GM18520 (cell line): ENCODE measurements around the gene ALG1.
A peak's percentile ranks its signal among the peaks of the same experiment; 100 is the strongest.
"Not testable (repeated sequence)": the region's sequence is repeated elsewhere in the genome, so short reads cannot be mapped to it uniquely, and the experiment has no call there.

Experiments used
- ATAC-seq: cut with Tn5 transposase; IDR thresholded peaks from one replicate; pipeline ENCODE4 v1.9.1; 2021; ENCODE audit not compliant: unreplicated experiment

Gene ALG1

GRCh38 chr16:5097061-5097469 is 25.4 kb downstream of the ALG1 start:
- not testable (repeated sequence) for ATAC-seq

DNA sequence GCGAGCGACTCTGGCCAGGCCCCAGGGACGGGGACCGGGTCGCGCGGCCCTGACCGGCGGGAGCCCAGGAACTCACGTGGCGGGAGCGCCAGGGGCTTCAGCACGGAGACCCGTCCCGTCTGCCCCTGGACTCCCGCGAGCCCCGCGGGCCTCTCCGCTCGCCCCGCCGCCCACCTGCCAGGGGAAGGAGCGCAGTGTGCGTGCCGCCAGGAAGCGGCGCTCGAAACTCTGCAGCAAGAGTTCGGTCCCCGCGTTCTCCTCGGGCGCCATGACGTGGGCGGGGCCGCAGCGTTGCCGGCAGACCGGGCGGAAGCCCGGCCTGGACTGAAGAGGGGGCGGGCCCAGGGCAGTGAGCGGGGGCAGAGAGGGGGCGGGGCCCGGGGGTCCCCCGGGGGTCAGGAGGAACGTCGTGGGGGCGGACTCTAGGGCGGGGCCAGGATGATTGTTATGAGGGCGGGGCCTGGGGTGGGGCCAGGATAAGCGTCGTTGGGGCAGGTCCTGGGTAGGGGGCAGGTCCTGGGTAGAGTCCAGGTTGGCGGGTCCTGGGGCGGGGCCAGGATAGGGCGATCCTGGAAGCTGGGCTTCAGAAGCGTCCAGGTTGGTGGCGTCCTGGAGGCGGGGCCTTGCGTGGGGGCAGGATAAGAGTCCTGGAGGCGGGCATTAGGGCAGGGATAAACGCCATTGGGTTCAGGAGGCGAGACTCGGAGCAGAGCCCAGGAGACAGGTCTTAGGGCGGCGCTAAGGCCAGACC is 26.0 kb downstream of the ALG1 start, which contains the start of gene EEF2KMT:
Gene EEF2KMT (minus strand): TSS at position 326 of the 751 bp plus-strand sequence. CDS start 56 bp downstream, at position 270.
- ATAC-seq, result peak; percentile 79

GRCh38 chr16:5098221-5099159 is 26.8 kb downstream of the ALG1 start:
- ATAC-seq, result not testable (repeated sequence)

DNA sequence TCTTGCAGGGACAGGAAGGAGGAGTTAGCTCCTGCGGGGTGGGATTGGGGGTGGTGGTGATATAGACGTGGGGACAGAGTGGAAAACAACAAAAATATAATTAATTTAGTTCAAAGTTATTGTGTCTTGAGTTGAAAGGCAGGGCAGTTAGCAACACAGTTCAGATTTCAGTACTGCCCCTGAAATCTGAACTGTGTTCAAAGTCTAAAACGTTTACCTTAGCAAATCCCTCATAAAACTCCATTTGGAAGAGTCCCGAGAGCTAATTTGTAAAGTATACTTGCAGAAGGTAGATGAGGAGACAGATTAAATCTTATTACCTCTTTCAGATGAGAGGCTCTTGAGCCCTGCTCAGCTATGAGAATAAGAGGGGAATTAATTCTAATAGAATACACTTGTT is 27.5 kb downstream of the ALG1 start:
- not testable (repeated sequence) for ATAC-seq

DNA sequence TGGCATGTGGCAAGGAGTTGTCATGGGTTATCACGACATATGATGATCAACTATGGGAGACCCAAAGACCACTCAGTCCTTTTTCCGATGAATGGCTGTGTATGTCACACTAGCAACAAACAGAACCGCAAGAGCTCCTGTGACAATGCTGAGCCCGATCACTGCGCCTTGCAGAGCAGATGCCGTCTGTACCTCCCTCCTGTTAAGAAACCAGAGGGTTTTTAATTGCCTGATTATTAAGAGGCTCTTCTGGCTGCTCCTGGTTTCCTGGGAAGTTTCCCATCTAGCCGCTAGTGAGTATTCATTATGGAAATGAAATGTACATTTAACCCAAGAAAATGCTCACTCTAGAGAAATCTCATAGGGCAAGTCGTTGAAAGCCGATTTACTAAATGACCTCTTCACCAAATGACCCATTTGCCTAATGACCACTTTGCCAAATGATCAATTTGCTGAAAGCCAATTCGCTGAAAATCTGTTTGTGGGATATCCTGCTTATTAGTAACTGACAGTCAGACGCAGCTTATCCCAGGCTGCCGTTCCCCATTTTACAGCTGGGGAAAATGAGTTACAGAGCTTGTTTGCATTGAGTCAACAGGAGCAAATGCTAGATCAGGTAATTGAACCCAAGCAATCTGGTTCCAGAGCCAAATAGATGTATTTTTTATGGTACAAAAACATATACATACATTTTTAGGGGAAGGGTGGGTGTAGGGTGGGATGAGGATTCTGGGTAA is 31.8 kb downstream of the ALG1 start:
- ATAC-seq, result not testable (repeated sequence)

- ATAC-seq, result not testable (repeated sequence)
Measured at GRCh38 chr16:5105039-5105438, 33.4 kb downstream of the ALG1 start.

GRCh38 chr16:5108505-5109158 is 37.0 kb downstream of the ALG1 start:
- no peak for ATAC-seq

GRCh38 chr16:5110933-5111332 is 39.3 kb downstream of the ALG1 start:
- not testable (repeated sequence) for ATAC-seq

- not testable (repeated sequence) for ATAC-seq
Measured at GRCh38 chr16:5116780-5117295, 45.2 kb downstream of the ALG1 start.

- ATAC-seq, result not testable (repeated sequence)
Measured at GRCh38 chr16:5117300-5118087, 45.9 kb downstream of the ALG1 start.

- ATAC-seq, result not testable (repeated sequence)
Measured at GRCh38 chr16:5131467-5132004, 59.9 kb downstream of the ALG1 start.

DNA sequence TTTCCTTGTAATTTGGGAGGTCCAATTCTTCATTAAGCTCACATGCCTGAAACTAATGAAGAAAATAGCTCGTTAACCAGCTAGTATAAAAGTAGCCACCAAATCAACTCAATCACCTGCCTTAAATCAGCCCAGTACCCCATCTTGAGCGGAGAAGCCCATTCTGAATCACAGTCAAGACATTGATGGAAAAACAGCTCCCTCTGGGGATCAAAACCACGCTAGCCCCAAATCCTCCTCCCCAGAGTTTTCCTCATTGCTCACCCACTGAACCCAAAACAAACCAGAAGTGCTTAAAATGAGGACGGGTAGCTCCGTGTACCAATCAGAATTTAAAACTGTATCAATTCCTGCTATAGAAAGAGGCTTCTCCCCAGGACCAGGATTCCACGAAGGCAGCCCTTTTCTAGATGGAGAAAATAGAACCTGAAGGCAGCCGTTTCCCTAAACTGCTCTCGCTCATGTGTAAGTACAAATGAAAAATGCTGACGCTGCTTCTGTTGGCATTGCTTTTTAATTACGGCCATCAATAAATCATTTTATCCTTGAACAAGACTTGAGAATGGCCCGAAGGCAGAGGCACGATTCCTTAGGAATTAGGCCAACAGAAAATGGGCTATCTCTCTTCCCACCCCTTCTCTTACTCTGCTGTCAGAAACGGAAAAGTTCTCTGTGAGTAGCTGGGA is 61.4 kb downstream of the ALG1 start:
- ATAC-seq, result not testable (repeated sequence)

DNA sequence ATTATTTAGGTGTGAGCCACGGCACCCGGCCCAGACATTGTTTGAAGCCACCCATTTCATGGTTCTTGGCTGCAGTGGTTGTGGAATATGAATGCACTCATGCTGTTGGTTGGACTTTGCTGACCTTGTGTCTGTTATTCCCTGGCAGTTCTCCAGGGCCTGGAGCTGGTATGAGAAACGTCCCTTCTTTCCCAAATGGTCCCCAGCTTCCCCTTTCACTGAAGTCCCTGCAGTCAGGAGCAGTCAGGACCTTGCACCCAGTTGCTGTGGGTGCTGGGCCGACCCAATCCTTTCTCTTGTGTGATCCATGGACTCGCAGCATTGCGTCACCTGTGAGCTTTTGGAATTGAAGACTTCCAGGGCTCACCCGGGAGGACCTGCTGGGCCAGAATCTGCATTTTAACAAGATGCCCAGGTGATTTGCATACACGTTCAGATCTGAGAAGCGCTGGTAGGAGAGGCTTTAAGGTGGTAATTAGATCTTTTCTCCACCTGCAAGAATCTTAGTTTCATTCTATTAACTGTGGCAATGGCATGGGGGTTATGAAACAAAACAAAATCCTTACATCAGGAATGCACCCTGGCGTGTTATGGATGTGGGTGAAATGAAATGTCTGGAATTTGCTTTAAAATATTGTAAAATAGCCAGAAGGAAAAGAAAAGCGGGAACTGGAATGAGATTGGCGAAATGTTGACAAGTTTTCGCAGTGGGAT is 63.3 kb downstream of the ALG1 start:
- not testable (repeated sequence) for ATAC-seq
